H1 (cell line): Measurements from ENCODE around the gene QPCT.

Experiments
- EP300 ChIP-seq, 2 experiments: IDR thresholded peaks; 1 replicate in 1 of 2; 2 replicates in 1 of 2; pipeline ENCODE4 v1.6.1; 2011 to 2012; ENCODE audit warnings: low read depth in 2 of 2, low read length in 2 of 2, mild to moderate bottlenecking in 2 of 2, borderline replicate concordance in 1 of 2, inconsistent platforms in 1 of 2, moderate library complexity in 1 of 2
- EZH2 ChIP-seq: fragments of 200-600 bp; sonication (generic); IDR thresholded peaks from 2 replicates; pipeline ENCODE4 v1.7.1; 2012; ENCODE audit warnings: low read depth, mild to moderate bottlenecking, moderate library complexity, low read length, inconsistent platforms; ENCODE audit not compliant: severe bottlenecking
- HDAC2 ChIP-seq, 2 experiments: fragments of 300-600 bp in 1 of 2; sonication (generic) in 1 of 2; IDR thresholded peaks; 2 replicates each; pipeline ENCODE4 v1.6.1; 2011 to 2012; ENCODE audit warnings: low read depth in 2 of 2, low read length in 2 of 2, mild to moderate bottlenecking in 2 of 2, moderate library complexity in 2 of 2, borderline replicate concordance in 1 of 2, inconsistent platforms in 1 of 2
- JUND ChIP-seq: IDR thresholded peaks from 2 replicates; pipeline ENCODE4 v1.6.1; 2011; ENCODE audit warnings: mild to moderate bottlenecking, improper control_type of control experiment, low read length
- MAX ChIP-seq: IDR thresholded peaks from 2 replicates; pipeline ENCODE4 v1.6.1; 2012; ENCODE audit warnings: inconsistent platforms
- POLR2A ChIP-seq, 2 experiments: IDR thresholded peaks; 1 replicate in 1 of 2; 2 replicates in 1 of 2; pipeline ENCODE4 v1.6.1; 2011; ENCODE audit warnings: low read depth in 2 of 2, low read length in 2 of 2, mild to moderate bottlenecking in 2 of 2; ENCODE audit errors: control extremely low read depth in 1 of 2
- POLR2AphosphoS5 ChIP-seq: IDR thresholded peaks from 2 replicates; pipeline ENCODE4 v1.6.1; 2011; ENCODE audit warnings: low read depth, low read length
- TF ChIP-seq, protein P1 (sequence below), 3 experiments: IDR thresholded peaks; 1 replicate in 2 of 3; 2 replicates in 1 of 3; pipeline versions ENCODE4 v1.5.1 to v1.6.1; 2011; ENCODE audit warnings: low read length in 3 of 3, mild to moderate bottlenecking in 3 of 3, inconsistent platforms in 2 of 3, low read depth in 1 of 3, moderate library complexity in 1 of 3; ENCODE audit not compliant: insufficient read depth in 1 of 3; ENCODE audit errors: control extremely low read depth in 1 of 3

DNA sequence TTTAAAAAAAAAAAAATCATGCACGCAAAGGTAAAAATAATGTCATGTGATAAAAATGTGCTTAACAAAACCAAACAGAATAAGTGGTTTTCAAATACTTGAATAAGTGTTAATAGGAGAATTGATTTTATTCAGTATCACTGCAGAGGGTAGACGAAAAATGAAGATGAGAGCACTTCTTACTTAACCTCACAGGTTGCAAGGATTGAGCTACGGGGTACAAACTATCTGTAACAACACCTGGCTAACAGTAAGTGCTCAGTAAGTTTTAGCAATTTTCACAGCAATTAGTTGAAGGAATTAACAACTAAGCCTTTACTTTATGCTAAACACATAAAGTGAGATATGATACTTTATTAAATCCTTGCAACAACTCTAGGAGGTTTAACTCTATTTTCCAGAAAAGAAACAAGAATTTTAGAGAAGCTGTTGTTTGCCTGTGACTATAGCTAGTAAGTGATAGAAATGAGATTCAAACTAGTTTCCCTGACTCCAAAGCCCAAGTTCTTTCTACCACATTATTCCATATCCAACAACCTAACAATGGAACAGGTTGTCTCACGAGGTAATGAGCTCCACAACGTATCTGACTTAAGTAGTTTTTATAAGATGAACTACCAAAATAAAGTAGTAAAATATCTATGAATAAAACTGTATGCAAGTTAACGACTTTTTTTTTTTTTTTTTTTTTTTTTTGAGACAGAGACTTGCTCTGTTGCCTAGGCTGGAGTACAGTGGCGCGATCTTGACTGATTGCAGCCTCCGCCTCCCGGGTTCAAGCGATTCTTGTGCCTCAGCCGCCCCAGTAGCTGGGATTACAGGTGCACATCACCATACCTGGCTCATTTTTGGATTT lies 24.4 kb upstream of the QPCT start:
- TF ChIP-seq POLR2A (IDR thresholded peaks at IDR 0.05; ENCODE audit: control extremely low read depth in 1 of 2, low read depth in 2 of 2, low read length in 2 of 2) (no peak), HDAC2 (IDR thresholded peaks at IDR 0.05; ENCODE audit: borderline replicate concordance in 1 of 2, low read depth in 2 of 2, low read length in 2 of 2) (no peak), JUND (no peak), EZH2 (no peak), MAX (no peak), POLR2AphosphoS5 (no peak), EP300 (IDR thresholded peaks at IDR 0.05; ENCODE audit: borderline replicate concordance in 1 of 2, low read depth in 2 of 2, low read length in 2 of 2) (no peak)
- TF ChIP-seq, protein P1, sequence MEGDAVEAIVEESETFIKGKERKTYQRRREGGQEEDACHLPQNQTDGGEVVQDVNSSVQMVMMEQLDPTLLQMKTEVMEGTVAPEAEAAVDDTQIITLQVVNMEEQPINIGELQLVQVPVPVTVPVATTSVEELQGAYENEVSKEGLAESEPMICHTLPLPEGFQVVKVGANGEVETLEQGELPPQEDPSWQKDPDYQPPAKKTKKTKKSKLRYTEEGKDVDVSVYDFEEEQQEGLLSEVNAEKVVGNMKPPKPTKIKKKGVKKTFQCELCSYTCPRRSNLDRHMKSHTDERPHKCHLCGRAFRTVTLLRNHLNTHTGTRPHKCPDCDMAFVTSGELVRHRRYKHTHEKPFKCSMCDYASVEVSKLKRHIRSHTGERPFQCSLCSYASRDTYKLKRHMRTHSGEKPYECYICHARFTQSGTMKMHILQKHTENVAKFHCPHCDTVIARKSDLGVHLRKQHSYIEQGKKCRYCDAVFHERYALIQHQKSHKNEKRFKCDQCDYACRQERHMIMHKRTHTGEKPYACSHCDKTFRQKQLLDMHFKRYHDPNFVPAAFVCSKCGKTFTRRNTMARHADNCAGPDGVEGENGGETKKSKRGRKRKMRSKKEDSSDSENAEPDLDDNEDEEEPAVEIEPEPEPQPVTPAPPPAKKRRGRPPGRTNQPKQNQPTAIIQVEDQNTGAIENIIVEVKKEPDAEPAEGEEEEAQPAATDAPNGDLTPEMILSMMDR (IDR thresholded peaks at IDR 0.05; ENCODE audit: control extremely low read depth in 1 of 3, insufficient read depth in 1 of 3, low read depth in 1 of 3, low read length in 3 of 3): no peak
